H1 (cell line): ENCODE measurements around the gene RBBP8.

Source experiments
- EZH2 ChIP-seq: fragments of 200-600 bp; sonication (generic); IDR thresholded peaks from 2 replicates; pipeline ENCODE4 v1.7.1; 2012; ENCODE audit warnings: low read depth, mild to moderate bottlenecking, moderate library complexity, low read length, inconsistent platforms; ENCODE audit not compliant: severe bottlenecking
- POLR2AphosphoS5 ChIP-seq: IDR thresholded peaks from 2 replicates; pipeline ENCODE4 v1.6.1; 2011; ENCODE audit warnings: low read depth, low read length
- TF ChIP-seq, protein P1 (sequence below), 3 experiments: IDR thresholded peaks; 1 replicate in 2 of 3; 2 replicates in 1 of 3; pipeline versions ENCODE4 v1.5.1 to v1.6.1; 2011; ENCODE audit warnings: low read length in 3 of 3, mild to moderate bottlenecking in 3 of 3, inconsistent platforms in 2 of 3, low read depth in 1 of 3, moderate library complexity in 1 of 3; ENCODE audit not compliant: insufficient read depth in 1 of 3; ENCODE audit errors: control extremely low read depth in 1 of 3
- TF ChIP-seq, protein P2 (sequence below): IDR thresholded peaks from 2 replicates; pipeline ENCODE4 v1.6.1; 2012; ENCODE audit warnings: inconsistent platforms

DNA sequence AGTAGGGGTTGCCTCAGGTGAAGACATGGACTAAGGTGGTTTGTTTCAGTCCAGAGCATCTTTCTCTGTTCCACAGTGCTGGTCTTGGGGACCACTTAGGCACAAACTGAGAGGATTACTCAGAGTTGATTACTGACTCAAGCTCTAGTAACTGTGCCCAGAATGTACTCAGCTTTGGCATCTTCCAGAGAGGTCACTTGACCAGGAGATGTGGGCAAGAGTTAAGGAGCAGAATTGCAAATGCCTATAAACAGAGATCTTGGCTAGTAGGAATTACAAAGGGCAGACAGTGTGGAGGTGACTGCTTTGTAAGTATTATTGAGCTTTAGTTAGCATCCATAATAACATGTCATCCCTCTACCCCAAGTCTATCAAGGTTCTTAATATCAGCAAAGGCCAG is 109.0 kb downstream of the RBBP8 start:
- TF ChIP-seq, protein P1, sequence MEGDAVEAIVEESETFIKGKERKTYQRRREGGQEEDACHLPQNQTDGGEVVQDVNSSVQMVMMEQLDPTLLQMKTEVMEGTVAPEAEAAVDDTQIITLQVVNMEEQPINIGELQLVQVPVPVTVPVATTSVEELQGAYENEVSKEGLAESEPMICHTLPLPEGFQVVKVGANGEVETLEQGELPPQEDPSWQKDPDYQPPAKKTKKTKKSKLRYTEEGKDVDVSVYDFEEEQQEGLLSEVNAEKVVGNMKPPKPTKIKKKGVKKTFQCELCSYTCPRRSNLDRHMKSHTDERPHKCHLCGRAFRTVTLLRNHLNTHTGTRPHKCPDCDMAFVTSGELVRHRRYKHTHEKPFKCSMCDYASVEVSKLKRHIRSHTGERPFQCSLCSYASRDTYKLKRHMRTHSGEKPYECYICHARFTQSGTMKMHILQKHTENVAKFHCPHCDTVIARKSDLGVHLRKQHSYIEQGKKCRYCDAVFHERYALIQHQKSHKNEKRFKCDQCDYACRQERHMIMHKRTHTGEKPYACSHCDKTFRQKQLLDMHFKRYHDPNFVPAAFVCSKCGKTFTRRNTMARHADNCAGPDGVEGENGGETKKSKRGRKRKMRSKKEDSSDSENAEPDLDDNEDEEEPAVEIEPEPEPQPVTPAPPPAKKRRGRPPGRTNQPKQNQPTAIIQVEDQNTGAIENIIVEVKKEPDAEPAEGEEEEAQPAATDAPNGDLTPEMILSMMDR (IDR thresholded peaks at IDR 0.05; ENCODE audit: control extremely low read depth in 1 of 3, insufficient read depth in 1 of 3, low read depth in 1 of 3, low read length in 3 of 3), result no peak
- no peak for TF ChIP-seq POLR2AphosphoS5
- TF ChIP-seq, protein P2, sequence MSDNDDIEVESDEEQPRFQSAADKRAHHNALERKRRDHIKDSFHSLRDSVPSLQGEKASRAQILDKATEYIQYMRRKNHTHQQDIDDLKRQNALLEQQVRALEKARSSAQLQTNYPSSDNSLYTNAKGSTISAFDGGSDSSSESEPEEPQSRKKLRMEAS, result no peak
- no peak for TF ChIP-seq EZH2
